ENCODE data around the gene GINS1.
"Not testable (repeated sequence)": the region's sequence is repeated elsewhere in the genome, so short reads cannot be mapped to it uniquely, and the experiment has no call there.

GINS1 gene

DNA sequence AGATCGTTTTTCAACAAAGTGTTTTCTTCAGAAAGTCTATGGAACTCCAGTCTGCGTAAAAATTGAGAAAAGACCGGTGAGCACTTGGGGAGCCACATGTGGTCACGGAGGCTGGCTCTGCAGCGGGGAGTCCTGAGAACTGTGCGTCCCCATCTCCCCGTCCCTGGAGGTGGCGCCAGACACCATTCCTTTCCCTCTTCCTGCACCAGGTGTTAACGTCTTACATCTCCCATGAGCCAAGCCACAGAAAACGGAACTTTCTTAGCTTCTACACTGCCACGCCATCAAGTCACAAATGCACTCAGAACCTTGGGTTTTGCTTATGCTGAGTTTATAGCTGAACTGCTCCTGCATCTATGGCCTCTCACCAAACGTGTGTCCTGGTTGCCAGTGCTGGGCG lies 62.6 kb downstream of the GINS1 start:
- no peaks in the 10 kb centered on the region for H3K9me2 ChIP-seq (replicated peaks; ENCODE audit: insufficient read depth, low read length)
- H3K9ac ChIP-seq (ENCODE audit: low read length): no peak overlapping the region
- H3K4me2 ChIP-seq (ENCODE audit: low read depth, low read length): no peak overlapping the region
- no peak for TF ChIP-seq EZH2phosphoT487 (IDR thresholded peaks at IDR 0.05; ENCODE audit: low read length)
- TF ChIP-seq, protein P1, sequence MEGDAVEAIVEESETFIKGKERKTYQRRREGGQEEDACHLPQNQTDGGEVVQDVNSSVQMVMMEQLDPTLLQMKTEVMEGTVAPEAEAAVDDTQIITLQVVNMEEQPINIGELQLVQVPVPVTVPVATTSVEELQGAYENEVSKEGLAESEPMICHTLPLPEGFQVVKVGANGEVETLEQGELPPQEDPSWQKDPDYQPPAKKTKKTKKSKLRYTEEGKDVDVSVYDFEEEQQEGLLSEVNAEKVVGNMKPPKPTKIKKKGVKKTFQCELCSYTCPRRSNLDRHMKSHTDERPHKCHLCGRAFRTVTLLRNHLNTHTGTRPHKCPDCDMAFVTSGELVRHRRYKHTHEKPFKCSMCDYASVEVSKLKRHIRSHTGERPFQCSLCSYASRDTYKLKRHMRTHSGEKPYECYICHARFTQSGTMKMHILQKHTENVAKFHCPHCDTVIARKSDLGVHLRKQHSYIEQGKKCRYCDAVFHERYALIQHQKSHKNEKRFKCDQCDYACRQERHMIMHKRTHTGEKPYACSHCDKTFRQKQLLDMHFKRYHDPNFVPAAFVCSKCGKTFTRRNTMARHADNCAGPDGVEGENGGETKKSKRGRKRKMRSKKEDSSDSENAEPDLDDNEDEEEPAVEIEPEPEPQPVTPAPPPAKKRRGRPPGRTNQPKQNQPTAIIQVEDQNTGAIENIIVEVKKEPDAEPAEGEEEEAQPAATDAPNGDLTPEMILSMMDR (IDR thresholded peaks at IDR 0.05; ENCODE audit: low read length): peak; percentile 22
- no peak for TF ChIP-seq EZH2 (optimal IDR thresholded peaks at IDR 0.05; ENCODE audit: low read depth, low read length)
- H3K4me3 ChIP-seq (ENCODE audit: low read length): no peak overlapping the region
- no peaks in the 10 kb centered on the region for H3K36me3 ChIP-seq (replicated peaks; ENCODE audit: insufficient read depth, low read length)
- no peaks in the 10 kb centered on the region for H3K27me3 ChIP-seq (replicated peaks; ENCODE audit: insufficient read depth, low read length)
- H3K9me3 ChIP-seq (replicated peaks; ENCODE audit: insufficient read depth, low read length): no peaks in the 10 kb centered on the region
- H3F3A ChIP-seq (ENCODE audit: insufficient read depth, low read length): no peaks in the 10 kb centered on the region
- DNase-seq: peak; percentile 32
- no peaks in the 10 kb centered on the region for H3K4me1 ChIP-seq (ENCODE audit: low read length)
- H2AFZ ChIP-seq (ENCODE audit: low read length): no peak overlapping the region
- H4K20me1 ChIP-seq (ENCODE audit: insufficient read depth, low read length): no peaks in the 10 kb centered on the region
- H3K27ac ChIP-seq (ENCODE audit: low read length): no peak overlapping the region
- H3K79me2 ChIP-seq (ENCODE audit: low read length): no peaks in the 10 kb centered on the region

DNA sequence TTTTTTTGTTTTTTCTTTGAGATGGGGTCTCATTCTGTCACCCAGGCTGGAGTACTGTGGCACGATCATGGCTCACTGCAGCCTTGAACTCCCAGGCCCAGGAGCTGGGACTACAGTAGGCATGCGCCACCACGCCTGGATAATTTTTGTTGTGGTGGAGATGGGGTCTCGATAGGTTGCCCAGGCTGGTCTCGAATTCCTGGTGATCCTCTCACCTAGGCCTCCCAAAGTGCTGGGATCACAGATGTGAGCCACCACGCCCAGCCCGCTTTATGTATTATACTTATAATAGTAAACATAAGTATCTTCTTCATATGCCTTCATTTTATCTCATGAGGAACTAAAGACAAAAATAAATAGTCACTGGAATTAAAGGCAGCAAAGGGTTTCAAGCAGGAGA lies 63.5 kb downstream of the GINS1 start:
- H3K4me1 ChIP-seq (ENCODE audit: low read length): no peaks in the 10 kb centered on the region
- TF ChIP-seq EZH2 (optimal IDR thresholded peaks at IDR 0.05; ENCODE audit: low read depth, low read length): no peak
- TF ChIP-seq EZH2phosphoT487 (IDR thresholded peaks at IDR 0.05; ENCODE audit: low read length): no peak
- TF ChIP-seq, protein P1 (IDR thresholded peaks at IDR 0.05; ENCODE audit: low read length): no peak
- H3K36me3 ChIP-seq (replicated peaks; ENCODE audit: insufficient read depth, low read length): no peaks in the 10 kb centered on the region

DNA sequence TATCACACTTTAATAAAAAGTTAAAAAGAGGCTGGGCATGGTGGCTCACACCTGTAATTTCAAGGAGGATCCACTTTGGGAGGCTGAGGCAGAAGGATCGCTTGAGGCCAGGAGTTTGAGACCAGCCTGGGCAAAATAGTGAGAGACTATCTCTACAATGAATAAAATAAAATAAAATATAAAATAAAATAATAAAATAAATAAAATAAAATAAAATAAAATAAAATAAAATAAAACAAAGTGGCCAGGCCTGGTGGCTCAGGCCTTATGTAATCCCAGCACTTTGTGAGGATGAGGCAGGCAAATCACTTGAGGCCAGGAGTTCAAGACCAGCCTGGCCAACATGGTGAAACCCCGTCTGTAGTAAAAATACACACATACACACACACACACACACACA lies 65.8 kb downstream of the GINS1 start:
- H3K4me2 ChIP-seq (ENCODE audit: low read depth, low read length); H3K36me3 ChIP-seq (replicated peaks; ENCODE audit: insufficient read depth, low read length); H4K20me1 ChIP-seq (ENCODE audit: insufficient read depth, low read length); H3K9ac ChIP-seq (ENCODE audit: low read length); H3K4me1 ChIP-seq (ENCODE audit: low read length); H3K4me3 ChIP-seq (ENCODE audit: low read length); H3K27ac ChIP-seq (ENCODE audit: low read length); H3K9me3 ChIP-seq (replicated peaks; ENCODE audit: insufficient read depth, low read length); H3K27me3 ChIP-seq (replicated peaks; ENCODE audit: insufficient read depth, low read length); H3F3A ChIP-seq (ENCODE audit: insufficient read depth, low read length); DNase-seq; H2AFZ ChIP-seq (ENCODE audit: low read length); H3K9me2 ChIP-seq (replicated peaks; ENCODE audit: insufficient read depth, low read length); H3K79me2 ChIP-seq (ENCODE audit: low read length): not testable (repeated sequence)

More for the DNA sequence above, 63.5 kb downstream of the GINS1 start:
- no peak for DNase-seq
- no peaks in the 10 kb centered on the region for H3K27me3 ChIP-seq (replicated peaks; ENCODE audit: insufficient read depth, low read length)
- H2AFZ ChIP-seq (ENCODE audit: low read length): no peak overlapping the region
- no peak overlapping the region for H3K4me3 ChIP-seq (ENCODE audit: low read length)
- H4K20me1 ChIP-seq (ENCODE audit: insufficient read depth, low read length): no peaks in the 10 kb centered on the region
- H3F3A ChIP-seq (ENCODE audit: insufficient read depth, low read length): no peaks in the 10 kb centered on the region
- no peaks in the 10 kb centered on the region for H3K9me3 ChIP-seq (replicated peaks; ENCODE audit: insufficient read depth, low read length)
- H3K4me2 ChIP-seq (ENCODE audit: low read depth, low read length): no peak overlapping the region
- H3K79me2 ChIP-seq (ENCODE audit: low read length): no peaks in the 10 kb centered on the region
- no peak overlapping the region for H3K9ac ChIP-seq (ENCODE audit: low read length)
- H3K9me2 ChIP-seq (replicated peaks; ENCODE audit: insufficient read depth, low read length): no peaks in the 10 kb centered on the region
- H3K27ac ChIP-seq (ENCODE audit: low read length): no peak overlapping the region

DNA sequence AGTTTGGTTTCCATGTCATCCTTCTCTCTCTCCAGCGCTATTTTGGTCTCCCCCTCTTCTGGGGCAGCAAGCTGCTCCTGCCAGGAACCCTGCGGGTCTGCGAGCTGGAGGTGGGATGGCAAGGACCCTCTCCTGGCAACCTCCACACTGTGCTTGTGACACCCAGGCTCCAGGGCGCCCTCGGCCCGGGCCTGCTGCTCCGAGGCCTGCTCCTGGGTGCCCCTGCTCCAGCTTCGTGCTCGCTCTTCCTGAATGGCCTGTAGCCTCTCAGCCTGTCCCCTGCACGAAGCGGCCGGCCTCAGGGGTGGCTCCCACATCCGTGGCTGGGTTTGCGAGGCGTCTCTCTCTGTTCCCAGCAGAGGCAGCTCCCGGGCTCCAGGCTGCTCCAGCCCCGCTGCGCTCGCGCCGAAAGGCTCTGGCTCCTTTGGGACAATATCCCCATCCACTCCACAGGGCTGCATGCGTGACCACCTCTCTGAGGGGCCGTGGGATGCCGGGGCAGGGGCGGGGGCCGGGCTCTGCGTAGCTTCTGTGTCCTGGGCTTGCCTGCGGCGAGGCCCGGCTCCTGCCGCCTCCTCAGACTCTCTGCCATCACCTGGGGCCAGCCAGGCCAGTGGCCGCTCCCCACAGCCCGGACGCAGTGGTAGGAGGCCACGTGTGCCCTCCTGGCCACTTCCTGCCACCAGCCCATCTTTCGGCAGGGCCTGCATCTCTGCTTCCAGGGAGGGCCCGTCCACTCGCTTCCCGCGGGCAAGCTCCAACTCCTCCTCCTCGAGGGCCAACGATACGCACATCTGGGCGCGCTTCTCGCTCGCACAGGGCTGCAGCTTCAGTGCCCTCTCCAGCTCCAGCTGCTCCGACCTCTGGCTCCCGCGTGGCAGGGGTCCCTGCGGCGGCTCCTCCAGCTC lies 68.9 kb downstream of the GINS1 start:
- H3K4me1 ChIP-seq (ENCODE audit: low read length): no peaks in the 10 kb centered on the region
- no peak for TF ChIP-seq EZH2 (optimal IDR thresholded peaks at IDR 0.05; ENCODE audit: low read depth, low read length)
- TF ChIP-seq EZH2phosphoT487 (IDR thresholded peaks at IDR 0.05; ENCODE audit: low read length): no peak
- TF ChIP-seq, protein P1 (IDR thresholded peaks at IDR 0.05; ENCODE audit: low read length): no peak
- no peak overlapping the region for H3K9ac ChIP-seq (ENCODE audit: low read length)
- no peaks in the 10 kb centered on the region for H3K27me3 ChIP-seq (replicated peaks; ENCODE audit: insufficient read depth, low read length)
- no peak overlapping the region for H2AFZ ChIP-seq (ENCODE audit: low read length)
- no peaks in the 10 kb centered on the region for H3F3A ChIP-seq (ENCODE audit: insufficient read depth, low read length)
- H3K36me3 ChIP-seq (replicated peaks; ENCODE audit: insufficient read depth, low read length): no peaks in the 10 kb centered on the region
- H3K79me2 ChIP-seq (ENCODE audit: low read length): no peaks in the 10 kb centered on the region
- no peaks in the 10 kb centered on the region for H3K9me2 ChIP-seq (replicated peaks; ENCODE audit: insufficient read depth, low read length)
- H3K27ac ChIP-seq (ENCODE audit: low read length): no peak overlapping the region
- no peaks in the 10 kb centered on the region for H3K9me3 ChIP-seq (replicated peaks; ENCODE audit: insufficient read depth, low read length)
- H3K4me2 ChIP-seq (ENCODE audit: low read depth, low read length): no peak overlapping the region
- DNase-seq: no peak
- no peaks in the 10 kb centered on the region for H4K20me1 ChIP-seq (ENCODE audit: insufficient read depth, low read length)
- H3K4me3 ChIP-seq (ENCODE audit: low read length): no peak overlapping the region
